Calu3 (cell line): ENCODE results near the gene FTCD. TPM values are rescaled to one million over a fixed set of nuclear protein-coding genes. Genes with fewer than 3 reads are reported as not detected.

Experiments
- BruUV-seq: library from RNA; stranded (reverse); fragments of 400-500 nt; replicated peaks from 2 replicates; lab custom pipeline; 2021; lab: Mats Ljungman, UMichigan
- CTCF ChIA-PET: fragments of 300-600 bp; sonication (Branson Sonifier 250); formaldehyde crosslinking; loops from one replicate; lab custom pipeline; 2022; ENCODE audit warnings: antibody characterized with exemption; lab: Charles Lee
- DNase-seq: peaks from one replicate; pipeline ENCODE4 v3.0.0; 2022
- H3K27ac Mint-ChIP-seq: one replicate; pipeline ENCODE4 v1.8.0; 2022; ENCODE audit warnings: mixed read lengths; ENCODE audit not compliant: unreplicated experiment
- H3K27me3 Mint-ChIP-seq: one replicate; pipeline ENCODE4 v1.8.0; 2022; ENCODE audit warnings: mixed read lengths; ENCODE audit not compliant: unreplicated experiment
- H3K36me3 Mint-ChIP-seq: one replicate; pipeline ENCODE4 v1.8.0; 2022; ENCODE audit warnings: mild to moderate bottlenecking, moderate library complexity, mixed read lengths; ENCODE audit not compliant: insufficient read depth, unreplicated experiment
- H3K4me1 Mint-ChIP-seq: one replicate; pipeline ENCODE4 v1.8.0; 2022; ENCODE audit warnings: mild to moderate bottlenecking, low read depth, mixed read lengths; ENCODE audit not compliant: unreplicated experiment
- H3K4me3 Mint-ChIP-seq: one replicate; pipeline ENCODE4 v1.8.0; 2022; ENCODE audit warnings: mild to moderate bottlenecking, low read depth, moderate library complexity, mixed read lengths; ENCODE audit not compliant: unreplicated experiment
- H3K9me3 Mint-ChIP-seq: one replicate; pipeline ENCODE4 v1.8.0; 2022; ENCODE audit warnings: low read depth, mixed read lengths; ENCODE audit not compliant: unreplicated experiment
- intact Hi-C: fragments of 100-400 bp; cut with micrococcal nuclease; formaldehyde crosslinking; loops from one replicate; pipeline ENCODE4 v1.10.0; 2022; ENCODE audit not compliant: unreplicated experiment
- total RNA-seq: library from RNA; stranded (reverse); gene quantifications from 2 replicates; pipeline ENCODE4 v1.2.3, GENCODE V29; 2022
- TF ChIP-seq, protein P1 (sequence below): fragments of 200-600 bp; IDR thresholded peaks from one replicate; pipeline ENCODE4 v1.8.0; 2022; ENCODE audit warnings: antibody characterized with exemption; ENCODE audit not compliant: unreplicated experiment

FTCD gene
- total RNA-seq, 1 experiment from 2014 or later, result 0.31 TPM

DNA sequence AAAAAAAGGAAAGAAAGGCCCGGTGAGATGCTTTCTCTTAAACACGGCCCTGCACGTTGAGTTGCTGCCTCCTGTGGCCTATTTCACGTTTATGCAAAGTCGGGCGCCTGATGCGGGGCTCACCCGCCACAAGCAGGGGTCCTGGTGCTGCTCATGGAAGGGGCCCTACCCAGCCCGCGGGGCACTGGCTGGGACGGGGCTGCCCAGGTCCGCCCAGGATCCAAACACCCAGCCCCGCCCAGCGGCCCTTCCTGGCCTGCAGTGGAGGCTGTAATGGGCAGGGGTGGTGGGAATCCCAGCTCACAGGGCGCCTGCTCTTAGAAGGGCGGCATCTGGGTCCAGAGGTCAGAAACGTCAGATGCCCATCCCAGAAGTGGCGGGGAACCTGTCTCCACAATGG is 55.9 kb downstream of the FTCD start:
- no peak overlapping the region for H3K27ac Mint-ChIP-seq
- intact Hi-C loops, result no loop called here
- no peak overlapping the region for H3K4me3 Mint-ChIP-seq
- TF ChIP-seq, protein P1, sequence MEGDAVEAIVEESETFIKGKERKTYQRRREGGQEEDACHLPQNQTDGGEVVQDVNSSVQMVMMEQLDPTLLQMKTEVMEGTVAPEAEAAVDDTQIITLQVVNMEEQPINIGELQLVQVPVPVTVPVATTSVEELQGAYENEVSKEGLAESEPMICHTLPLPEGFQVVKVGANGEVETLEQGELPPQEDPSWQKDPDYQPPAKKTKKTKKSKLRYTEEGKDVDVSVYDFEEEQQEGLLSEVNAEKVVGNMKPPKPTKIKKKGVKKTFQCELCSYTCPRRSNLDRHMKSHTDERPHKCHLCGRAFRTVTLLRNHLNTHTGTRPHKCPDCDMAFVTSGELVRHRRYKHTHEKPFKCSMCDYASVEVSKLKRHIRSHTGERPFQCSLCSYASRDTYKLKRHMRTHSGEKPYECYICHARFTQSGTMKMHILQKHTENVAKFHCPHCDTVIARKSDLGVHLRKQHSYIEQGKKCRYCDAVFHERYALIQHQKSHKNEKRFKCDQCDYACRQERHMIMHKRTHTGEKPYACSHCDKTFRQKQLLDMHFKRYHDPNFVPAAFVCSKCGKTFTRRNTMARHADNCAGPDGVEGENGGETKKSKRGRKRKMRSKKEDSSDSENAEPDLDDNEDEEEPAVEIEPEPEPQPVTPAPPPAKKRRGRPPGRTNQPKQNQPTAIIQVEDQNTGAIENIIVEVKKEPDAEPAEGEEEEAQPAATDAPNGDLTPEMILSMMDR, result no peak
- BruUV-seq, result no TSS peak
- peaks cover 4% of the 10 kb centered on the region for H3K9me3 Mint-ChIP-seq
- H3K36me3 Mint-ChIP-seq, result no peaks in the 10 kb centered on the region
- H3K4me1 Mint-ChIP-seq, result no peaks in the 10 kb centered on the region
- DNase-seq, result no peak
- CTCF ChIA-PET, result interaction anchor here (0.7 kb wide), 1 partner anchor 9 kb away, joined by 6 read pairs; no protein-coding TSS in a partner anchor
- H3K27me3 Mint-ChIP-seq, result peaks cover 29% of the 10 kb centered on the region

- DNase-seq, result no peak
- no peak overlapping the region for H3K4me3 Mint-ChIP-seq
- no TSS peak for BruUV-seq
- TF ChIP-seq, protein P1, result no peak
- no peak overlapping the region for H3K27ac Mint-ChIP-seq
- H3K36me3 Mint-ChIP-seq, result no peaks in the 10 kb centered on the region
- CTCF ChIA-PET, result interaction anchor here (0.7 kb wide), 1 partner anchor 9 kb away, joined by 6 read pairs; no protein-coding TSS in a partner anchor
- intact Hi-C loops, result no loop called here
- no peaks in the 10 kb centered on the region for H3K4me1 Mint-ChIP-seq
- H3K27me3 Mint-ChIP-seq, result peaks cover 29% of the 10 kb centered on the region
- peaks cover 2% of the 10 kb centered on the region for H3K9me3 Mint-ChIP-seq
Measured at GRCh38 chr21:46098303-46099141, 56.9 kb downstream of the FTCD start.

DNA sequence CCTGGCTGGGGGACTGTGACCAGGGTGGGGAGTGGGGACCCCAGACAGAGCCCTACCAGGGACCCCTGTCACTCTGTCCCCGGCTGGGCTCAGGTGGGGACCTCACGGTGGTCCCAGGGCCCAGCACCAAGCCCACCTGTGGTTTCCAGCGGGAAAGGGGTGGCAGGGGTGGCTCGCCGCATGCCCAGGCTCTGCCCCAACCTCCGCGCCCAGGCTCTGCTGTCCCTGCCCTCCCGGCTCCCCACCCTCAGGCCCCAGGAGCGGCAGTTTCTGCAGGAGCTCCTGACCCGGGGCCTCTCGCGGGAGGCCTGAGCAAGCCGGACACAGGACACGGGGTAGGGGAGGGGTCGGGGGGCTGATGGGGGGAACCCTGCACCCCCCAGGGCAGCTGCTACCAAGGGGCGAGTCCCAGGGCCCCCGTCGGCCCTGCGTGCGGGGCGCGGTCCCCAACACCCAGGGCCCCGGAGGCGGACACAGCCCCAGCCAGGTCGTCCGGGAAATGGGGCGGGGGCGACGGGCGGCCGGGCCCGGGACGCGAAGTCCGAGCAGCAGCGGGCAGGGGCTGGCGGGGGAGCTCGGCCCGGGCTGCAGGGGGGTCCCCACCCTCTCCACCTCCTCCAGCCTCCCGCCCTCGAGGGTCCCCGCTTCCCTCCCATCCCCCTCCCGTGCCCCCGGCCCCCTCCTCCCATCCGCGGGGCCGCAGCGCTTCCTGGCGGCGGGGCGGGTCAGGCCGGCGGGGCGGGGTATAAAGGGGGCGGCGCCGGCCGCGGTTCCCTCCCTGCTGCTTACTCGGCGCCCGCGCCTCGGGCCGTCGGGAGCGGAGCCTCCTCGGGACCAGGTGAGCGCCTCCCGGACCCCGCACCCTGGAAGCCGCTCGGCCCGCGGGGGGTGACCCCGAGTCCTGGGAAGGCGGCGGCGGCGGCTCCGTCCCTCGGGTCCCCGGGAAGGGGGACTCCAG is 57.8 kb downstream of the FTCD start, which contains the start of gene COL6A2:
COL6A2 (plus strand) TSS at position 777 of the 958 bp plus-strand sequence.
- peaks cover 29% of the 10 kb centered on the region for H3K27me3 Mint-ChIP-seq
- H3K4me3 Mint-ChIP-seq, result peak within 1 kb of the TSS; percentile 1
- no peaks in the 10 kb centered on the region for H3K9me3 Mint-ChIP-seq
- intact Hi-C loops, result no loop called here
- H3K4me1 Mint-ChIP-seq, result no peaks in the 10 kb centered on the region
- no peak within 1 kb of the TSS for H3K27ac Mint-ChIP-seq
- BruUV-seq, result no TSS peak
- CTCF ChIA-PET, result no interaction called here
- no peaks in the 10 kb centered on the region for H3K36me3 Mint-ChIP-seq
- peak; percentile 32 for DNase-seq
- TF ChIP-seq, protein P1, result no peak

- H3K4me1 Mint-ChIP-seq, result no peaks in the 10 kb centered on the region
- DNase-seq, result no peak
- TF ChIP-seq, protein P1, result no peak
- peaks cover 29% of the 10 kb centered on the region for H3K27me3 Mint-ChIP-seq
- CTCF ChIA-PET, result no interaction called here
- no peak overlapping the region for H3K27ac Mint-ChIP-seq
- peak overlapping the region; percentile 1 for H3K4me3 Mint-ChIP-seq
- H3K9me3 Mint-ChIP-seq, result no peaks in the 10 kb centered on the region
- BruUV-seq, result no TSS peak
- intact Hi-C loops, result no loop called here
- H3K36me3 Mint-ChIP-seq, result no peaks in the 10 kb centered on the region
Measured at GRCh38 chr21:46096596-46097335, 58.6 kb downstream of the FTCD start.
